Progenitor cell of endocrine pancreas (in vitro differentiated cells): Measurements from ENCODE around the gene CD22. TPM values are rescaled to one million over a fixed set of nuclear protein-coding genes. Genes with fewer than 3 reads are reported as not detected.

Experiments
- DNase-seq: peaks from one replicate; pipeline ENCODE4 v3.0.0; 2021; ENCODE audit warnings: low spot score; ENCODE audit not compliant: unreplicated experiment
- H3K27ac Mint-ChIP-seq: 2 replicates; pipeline ENCODE4 v1.8.0; 2021; ENCODE audit warnings: mild to moderate bottlenecking, moderate library complexity, mixed read lengths
- H3K27me3 Mint-ChIP-seq: 2 replicates; pipeline ENCODE4 v1.8.0; 2021; ENCODE audit warnings: mixed read lengths
- H3K36me3 Mint-ChIP-seq: 2 replicates; pipeline ENCODE4 v1.8.0; 2022; ENCODE audit warnings: mixed read lengths; ENCODE audit not compliant: insufficient read depth
- H3K4me1 Mint-ChIP-seq: 2 replicates; pipeline ENCODE4 v1.8.0; 2021; ENCODE audit warnings: low read depth, mixed read lengths
- H3K4me3 Mint-ChIP-seq: 2 replicates; pipeline ENCODE4 v1.8.0; 2021; ENCODE audit warnings: low read depth, mild to moderate bottlenecking, moderate library complexity, mixed read lengths
- H3K9me3 Mint-ChIP-seq: 2 replicates; pipeline ENCODE4 v1.8.0; 2021; ENCODE audit warnings: low read depth, mixed read lengths
- total RNA-seq: library from RNA; stranded (reverse); gene quantifications from 2 replicates; pipeline ENCODE4 v1.2.1, GENCODE V29; 2021
- TF ChIP-seq, protein P1 (sequence below): fragments of 200-600 bp; sonication (generic); IDR thresholded peaks from one replicate; pipeline ENCODE4 v1.5.0; 2021; ENCODE audit warnings: antibody characterized with exemption, mild to moderate bottlenecking; ENCODE audit not compliant: unreplicated experiment

CD22 gene
- total RNA-seq, 1 donor from 2014 or later = 5.1 TPM

DNA sequence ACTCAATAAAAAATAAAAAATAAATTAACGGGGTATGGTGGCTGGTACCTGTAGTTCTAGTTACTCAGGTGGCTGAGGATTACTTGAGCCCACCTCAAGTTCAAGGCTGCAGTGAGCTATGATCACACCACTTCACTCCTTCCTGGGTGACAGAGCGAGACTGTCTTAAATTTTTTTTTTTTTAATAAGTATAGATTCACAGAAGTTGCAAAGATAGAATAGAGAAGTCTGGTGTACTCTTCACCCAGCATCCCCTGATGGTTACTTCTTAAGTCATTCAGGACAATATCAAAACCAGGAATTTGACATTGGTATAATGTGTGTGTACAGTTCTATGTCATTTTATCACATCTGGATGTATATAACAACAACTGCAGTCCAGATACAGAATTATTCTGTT lies 7.7 kb upstream of the CD22 start:
- DNase-seq = no peak
- H3K27me3 Mint-ChIP-seq = peaks cover 4% of the 10 kb centered on the region
- no peak overlapping the region for H3K27ac Mint-ChIP-seq
- peaks cover 6% of the 10 kb centered on the region for H3K4me1 Mint-ChIP-seq
- TF ChIP-seq, protein P1, sequence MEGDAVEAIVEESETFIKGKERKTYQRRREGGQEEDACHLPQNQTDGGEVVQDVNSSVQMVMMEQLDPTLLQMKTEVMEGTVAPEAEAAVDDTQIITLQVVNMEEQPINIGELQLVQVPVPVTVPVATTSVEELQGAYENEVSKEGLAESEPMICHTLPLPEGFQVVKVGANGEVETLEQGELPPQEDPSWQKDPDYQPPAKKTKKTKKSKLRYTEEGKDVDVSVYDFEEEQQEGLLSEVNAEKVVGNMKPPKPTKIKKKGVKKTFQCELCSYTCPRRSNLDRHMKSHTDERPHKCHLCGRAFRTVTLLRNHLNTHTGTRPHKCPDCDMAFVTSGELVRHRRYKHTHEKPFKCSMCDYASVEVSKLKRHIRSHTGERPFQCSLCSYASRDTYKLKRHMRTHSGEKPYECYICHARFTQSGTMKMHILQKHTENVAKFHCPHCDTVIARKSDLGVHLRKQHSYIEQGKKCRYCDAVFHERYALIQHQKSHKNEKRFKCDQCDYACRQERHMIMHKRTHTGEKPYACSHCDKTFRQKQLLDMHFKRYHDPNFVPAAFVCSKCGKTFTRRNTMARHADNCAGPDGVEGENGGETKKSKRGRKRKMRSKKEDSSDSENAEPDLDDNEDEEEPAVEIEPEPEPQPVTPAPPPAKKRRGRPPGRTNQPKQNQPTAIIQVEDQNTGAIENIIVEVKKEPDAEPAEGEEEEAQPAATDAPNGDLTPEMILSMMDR = no peak
- no peaks in the 10 kb centered on the region for H3K9me3 Mint-ChIP-seq
- H3K36me3 Mint-ChIP-seq = no peaks in the 10 kb centered on the region
- H3K4me3 Mint-ChIP-seq = no peak overlapping the region

DNA sequence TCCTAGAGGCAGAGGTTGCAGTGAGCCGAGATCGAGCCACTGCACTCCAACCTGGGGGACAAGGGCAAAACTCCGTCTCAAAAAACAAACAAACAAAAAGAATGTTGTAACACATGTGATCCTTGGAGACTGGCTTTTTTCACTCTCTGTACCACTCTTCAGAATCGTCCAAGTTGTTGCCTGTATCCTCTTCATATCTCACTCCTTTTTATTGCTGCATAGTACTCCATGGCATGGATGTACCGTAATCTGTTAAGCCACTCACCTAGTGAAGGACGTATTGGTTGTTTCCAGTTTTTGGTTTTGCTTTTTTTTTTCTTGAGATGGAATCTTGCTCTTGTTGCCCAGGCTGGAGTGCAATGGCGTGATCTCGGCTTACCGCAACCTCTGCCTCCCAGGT lies 7.0 kb upstream of the CD22 start:
- Mint-ChIP-seq H3K9me3 (no peaks in the 10 kb centered on the region), H3K4me1 (peaks cover 3% of the 10 kb centered on the region), H3K27me3 (peaks cover 4% of the 10 kb centered on the region), H3K36me3 (no peaks in the 10 kb centered on the region), H3K27ac (no peak overlapping the region), H3K4me3 (no peak overlapping the region)
- no peak for DNase-seq
- TF ChIP-seq, protein P1 = no peak

DNA sequence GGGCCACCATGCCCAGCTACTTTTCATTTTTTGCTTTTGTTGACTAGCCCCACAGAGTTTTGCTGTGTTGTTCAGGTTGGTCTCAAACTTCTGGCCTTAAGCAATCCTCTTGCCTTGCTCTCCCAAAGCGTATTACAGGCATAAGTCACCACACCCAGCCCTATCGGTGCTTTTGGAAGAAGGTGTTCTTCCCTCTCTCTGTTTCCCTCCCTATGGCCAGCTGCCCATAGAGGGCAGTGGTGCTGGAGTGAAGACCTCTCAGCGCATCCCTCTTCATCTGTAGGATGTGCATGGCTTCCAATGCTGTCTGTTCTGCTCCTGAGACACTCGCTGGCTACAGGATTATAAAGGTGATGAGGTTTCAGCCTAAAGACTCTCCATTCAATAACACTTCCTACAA lies 1.3 kb upstream of the CD22 start:
- peaks cover 11% of the 10 kb centered on the region for H3K27me3 Mint-ChIP-seq
- no peaks in the 10 kb centered on the region for H3K36me3 Mint-ChIP-seq
- TF ChIP-seq, protein P1 = peak; percentile 27
- no peak overlapping the region for H3K27ac Mint-ChIP-seq
- no peaks in the 10 kb centered on the region for H3K4me1 Mint-ChIP-seq
- no peaks in the 10 kb centered on the region for H3K9me3 Mint-ChIP-seq
- no peak for DNase-seq
- H3K4me3 Mint-ChIP-seq = no peak overlapping the region

DNA sequence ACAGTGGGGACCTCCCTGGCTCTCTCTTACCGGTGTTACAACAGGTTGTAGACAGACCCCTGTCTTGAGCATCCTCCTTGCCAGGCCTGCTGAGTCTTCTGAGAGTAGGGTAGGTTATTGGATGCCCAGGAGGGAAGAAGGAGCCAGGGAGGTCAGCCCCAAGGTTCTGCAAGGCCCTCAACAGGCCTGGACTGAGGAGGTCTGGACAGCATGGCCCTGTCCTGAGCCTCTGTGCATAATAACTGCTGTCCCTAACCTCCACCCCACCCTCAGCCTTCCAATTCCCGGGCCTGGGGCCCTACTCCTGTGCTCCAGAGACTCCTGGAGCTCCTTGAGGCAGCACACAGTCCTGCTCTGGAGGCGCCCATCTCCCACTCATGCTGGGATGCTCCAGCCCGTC lies 336 bp downstream of the CD22 start:
- Mint-ChIP-seq H3K4me1 (no peaks in the 10 kb centered on the region), H3K27ac (no peak overlapping the region), H3K27me3 (peaks cover 11% of the 10 kb centered on the region), H3K9me3 (no peaks in the 10 kb centered on the region), H3K36me3 (no peaks in the 10 kb centered on the region), H3K4me3 (no peak overlapping the region)
- no peak for DNase-seq
- TF ChIP-seq, protein P1 = no peak

DNA sequence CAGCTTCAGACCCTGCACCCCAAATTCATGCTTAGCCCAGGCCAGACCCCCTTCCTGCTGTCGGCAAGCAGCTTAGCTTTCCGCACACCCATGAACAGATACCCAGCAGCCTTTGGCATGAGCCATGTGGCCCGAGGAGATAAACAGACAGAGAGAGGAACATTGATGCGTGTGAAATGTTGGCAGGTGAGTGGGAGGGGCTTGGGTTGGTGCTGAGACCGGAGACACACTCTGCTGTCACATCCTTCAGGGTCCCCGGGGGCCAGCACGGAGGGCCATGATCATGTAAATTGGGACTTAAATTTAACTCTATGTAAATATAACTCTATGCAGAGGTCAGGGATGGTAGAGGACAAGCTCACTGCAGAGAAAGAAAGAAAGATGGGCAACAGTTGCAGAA lies 1.5 kb downstream of the CD22 start:
- no peak overlapping the region for H3K27ac Mint-ChIP-seq
- H3K36me3 Mint-ChIP-seq = no peaks in the 10 kb centered on the region
- no peak for DNase-seq
- H3K4me1 Mint-ChIP-seq = no peaks in the 10 kb centered on the region
- H3K27me3 Mint-ChIP-seq = peaks cover 11% of the 10 kb centered on the region
- H3K9me3 Mint-ChIP-seq = no peaks in the 10 kb centered on the region
- TF ChIP-seq, protein P1 = no peak
- H3K4me3 Mint-ChIP-seq = no peak overlapping the region
